NCI-H345 treated with DMSO at 0.1 percent for 48 hours (cell line): Measurements from ENCODE around the gene INPP5A.
"Not testable (repeated sequence)": the region's sequence is repeated elsewhere in the genome, so short reads cannot be mapped to it uniquely, and the experiment has no call there.

Experiments
- DNase-seq: peaks from one replicate; lab custom pipeline; 2025; ENCODE audit not compliant: unreplicated experiment; lab: John Stamatoyannopoulos, UW

Gene INPP5A

DNA sequence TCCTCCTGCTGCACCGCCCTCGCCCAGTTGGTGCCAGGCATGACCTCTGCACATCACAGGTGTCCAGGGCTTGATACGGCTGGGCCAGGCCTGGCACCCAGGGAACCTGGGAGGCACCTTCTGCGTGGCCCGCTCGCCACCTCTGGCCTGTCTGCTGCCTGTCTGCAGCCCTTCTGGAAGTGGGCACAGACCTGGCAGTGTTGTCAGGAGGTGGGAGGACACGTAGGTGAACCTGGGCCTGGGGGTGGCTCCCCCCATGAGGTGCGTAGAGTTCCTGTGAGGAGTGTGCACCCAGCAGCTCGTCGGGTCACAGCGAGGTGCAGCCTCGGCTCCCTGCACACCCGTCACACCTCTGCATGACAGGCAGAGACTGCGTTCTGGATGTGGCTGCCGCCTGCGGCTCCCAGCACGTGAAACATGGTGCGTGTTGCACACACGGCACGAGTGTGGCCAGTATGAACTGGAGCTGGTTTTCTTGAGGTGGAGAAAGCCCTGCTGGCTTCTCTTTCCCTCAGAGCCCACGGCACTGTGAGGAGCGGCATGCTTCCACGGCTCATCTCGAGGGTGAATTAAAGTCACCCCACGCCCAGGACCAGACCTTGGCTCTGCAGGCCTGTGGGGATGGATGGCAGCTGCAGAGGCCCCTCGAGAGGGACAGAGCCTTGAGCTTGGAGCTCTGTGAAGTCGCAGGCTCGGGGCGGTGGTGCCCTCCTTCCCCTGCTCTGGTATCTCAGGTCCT is 24.8 kb downstream of the INPP5A start:
- DNase-seq, result no peak

DNA sequence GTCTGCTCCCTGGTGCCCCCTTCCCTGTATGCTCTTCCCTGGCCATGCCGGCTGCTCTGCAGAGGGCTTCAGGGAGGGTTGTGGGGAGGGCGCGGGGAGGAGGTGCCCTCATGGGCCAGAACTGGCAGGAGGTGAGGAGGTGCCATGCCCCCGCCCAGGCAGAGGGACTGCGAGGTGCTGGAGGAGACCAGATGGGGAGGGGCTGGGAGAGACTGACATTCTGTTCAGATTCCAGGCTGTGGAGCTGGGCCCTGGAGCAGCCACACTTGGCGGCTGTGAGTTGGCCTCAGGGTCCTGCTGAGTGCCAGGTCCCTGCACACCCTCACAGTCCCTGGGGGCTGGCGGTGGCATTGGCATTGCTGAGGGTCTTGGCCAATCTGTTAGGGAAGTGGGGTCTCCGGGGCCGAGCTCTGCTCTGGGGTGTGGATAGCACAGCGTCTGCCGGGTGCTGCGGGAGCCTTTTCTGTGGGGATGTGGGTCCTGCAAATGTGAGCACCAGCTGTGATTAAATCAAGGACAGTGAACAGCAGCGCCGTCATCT is 25.4 kb downstream of the INPP5A start:
- DNase-seq, result no peak

- DNase-seq, result no peak
Observed at GRCh38 chr10:132563485-132564248, 26.1 kb downstream of the INPP5A start.

- DNase-seq, result no peak
Observed at GRCh38 chr10:132564249-132564605, 26.6 kb downstream of the INPP5A start.

DNA sequence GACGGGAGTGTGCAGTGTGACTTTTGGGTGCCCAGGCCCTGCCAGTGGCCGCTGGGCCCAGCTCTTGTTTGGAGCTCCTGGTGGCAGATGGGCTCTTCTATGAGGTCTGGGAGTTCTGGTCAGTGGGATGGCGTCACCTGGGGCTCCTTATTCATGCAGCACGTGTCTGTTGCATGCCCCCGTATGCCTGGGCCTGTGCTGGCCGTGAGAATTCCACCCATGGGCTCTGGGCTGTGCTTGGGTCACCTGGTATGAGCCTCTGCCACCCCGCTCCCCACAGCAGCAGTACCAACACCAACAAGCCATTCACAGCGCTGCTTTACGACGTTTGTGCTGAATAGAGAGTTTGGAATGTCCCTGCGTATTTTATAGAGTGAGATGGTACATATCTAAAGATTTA is 27.1 kb downstream of the INPP5A start:
- no peak for DNase-seq

DNA sequence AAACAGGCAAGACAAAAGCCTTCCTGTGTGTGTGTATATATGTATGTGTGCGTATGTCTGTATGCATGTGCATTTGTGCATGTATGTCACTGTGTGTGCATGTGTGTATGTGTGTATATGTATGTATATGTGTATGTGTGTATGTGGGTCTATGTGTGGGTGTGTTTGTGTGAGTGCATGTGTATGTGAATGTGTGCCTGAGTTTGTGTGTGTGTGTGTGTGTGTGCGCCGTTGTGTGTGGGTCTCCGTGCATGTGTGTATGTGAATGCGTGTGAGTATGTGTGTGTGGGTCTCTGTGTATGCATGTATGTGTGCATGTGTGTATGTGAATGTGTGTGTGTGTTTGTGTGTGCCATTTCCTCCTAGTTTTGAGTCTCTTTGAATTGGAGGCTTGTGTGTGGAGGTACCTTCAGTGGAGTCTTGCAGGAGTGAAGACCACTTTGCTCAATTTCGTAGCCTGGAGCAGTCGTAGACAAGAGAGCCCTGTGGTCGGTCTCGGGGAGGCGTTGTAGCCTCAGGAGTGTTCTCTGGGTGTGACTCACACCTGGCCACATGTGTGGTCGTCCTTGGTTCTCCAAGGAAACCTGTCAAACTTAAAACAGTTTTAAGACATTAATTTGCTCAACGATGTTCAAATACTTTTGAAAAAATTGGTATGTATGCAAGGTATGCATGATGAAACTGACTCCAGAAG is 28.1 kb downstream of the INPP5A start:
- no peak for DNase-seq

- DNase-seq, result no peak
Observed at GRCh38 chr10:132566892-132567291, 29.3 kb downstream of the INPP5A start.

GRCh38 chr10:132570265-132570664 is 32.7 kb downstream of the INPP5A start:
- no peak for DNase-seq

GRCh38 chr10:132570771-132571649 is 33.4 kb downstream of the INPP5A start:
- peak; percentile 31 for DNase-seq

- no peak for DNase-seq
Observed at GRCh38 chr10:132571650-132572544, 34.3 kb downstream of the INPP5A start.

DNA sequence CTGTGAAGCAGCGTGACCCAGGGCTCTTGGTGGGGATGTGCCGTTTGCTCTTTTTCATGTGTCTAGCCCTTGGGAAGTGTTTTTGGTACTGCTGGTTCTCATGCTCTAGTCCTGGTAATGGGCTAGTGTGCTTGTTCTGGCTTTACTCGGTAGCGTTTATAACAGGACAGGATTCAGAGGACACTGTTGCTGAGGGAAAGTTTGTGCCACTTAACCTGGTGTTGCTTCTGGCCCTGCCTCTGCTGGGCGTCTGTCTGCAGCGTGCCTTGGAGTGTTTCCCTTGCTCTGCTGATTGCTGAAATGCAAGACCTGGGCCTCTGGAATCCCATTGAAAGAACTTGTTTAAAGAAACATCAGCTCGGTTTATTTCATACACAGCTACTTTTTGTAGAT is 35.0 kb downstream of the INPP5A start:
- DNase-seq, result no peak

- DNase-seq, result not testable (repeated sequence)
Observed at GRCh38 chr10:132572946-132573345, 35.4 kb downstream of the INPP5A start.

- no peak for DNase-seq
Observed at GRCh38 chr10:132574288-132574687, 36.7 kb downstream of the INPP5A start.

DNA sequence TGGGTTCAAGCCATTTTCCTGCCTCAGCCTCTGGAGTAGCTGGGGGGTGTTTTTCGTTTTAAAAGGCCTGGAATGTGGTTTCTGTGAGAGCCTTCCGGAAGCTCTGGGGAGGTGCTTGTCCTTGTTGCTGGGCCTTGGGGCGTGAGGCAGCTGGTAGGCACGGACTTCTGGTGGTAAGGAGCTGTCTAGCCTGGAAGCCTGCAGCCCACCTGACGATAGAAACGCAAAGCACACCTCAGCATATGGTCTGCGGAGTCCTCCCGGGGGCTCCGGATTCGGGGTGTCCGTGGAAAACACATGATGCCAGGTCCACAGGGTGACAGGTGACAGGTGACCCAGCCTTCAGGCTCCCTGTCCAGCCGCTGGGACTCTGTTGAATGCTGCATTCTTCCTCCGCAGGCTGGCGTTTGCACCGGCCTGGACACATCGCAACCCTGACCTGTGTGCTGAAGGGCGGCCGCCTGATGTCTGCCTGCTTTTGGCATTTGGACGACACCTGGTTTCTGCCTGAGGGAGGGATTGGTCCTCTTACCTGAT is 37.3 kb downstream of the INPP5A start:
- DNase-seq, result no peak

DNA sequence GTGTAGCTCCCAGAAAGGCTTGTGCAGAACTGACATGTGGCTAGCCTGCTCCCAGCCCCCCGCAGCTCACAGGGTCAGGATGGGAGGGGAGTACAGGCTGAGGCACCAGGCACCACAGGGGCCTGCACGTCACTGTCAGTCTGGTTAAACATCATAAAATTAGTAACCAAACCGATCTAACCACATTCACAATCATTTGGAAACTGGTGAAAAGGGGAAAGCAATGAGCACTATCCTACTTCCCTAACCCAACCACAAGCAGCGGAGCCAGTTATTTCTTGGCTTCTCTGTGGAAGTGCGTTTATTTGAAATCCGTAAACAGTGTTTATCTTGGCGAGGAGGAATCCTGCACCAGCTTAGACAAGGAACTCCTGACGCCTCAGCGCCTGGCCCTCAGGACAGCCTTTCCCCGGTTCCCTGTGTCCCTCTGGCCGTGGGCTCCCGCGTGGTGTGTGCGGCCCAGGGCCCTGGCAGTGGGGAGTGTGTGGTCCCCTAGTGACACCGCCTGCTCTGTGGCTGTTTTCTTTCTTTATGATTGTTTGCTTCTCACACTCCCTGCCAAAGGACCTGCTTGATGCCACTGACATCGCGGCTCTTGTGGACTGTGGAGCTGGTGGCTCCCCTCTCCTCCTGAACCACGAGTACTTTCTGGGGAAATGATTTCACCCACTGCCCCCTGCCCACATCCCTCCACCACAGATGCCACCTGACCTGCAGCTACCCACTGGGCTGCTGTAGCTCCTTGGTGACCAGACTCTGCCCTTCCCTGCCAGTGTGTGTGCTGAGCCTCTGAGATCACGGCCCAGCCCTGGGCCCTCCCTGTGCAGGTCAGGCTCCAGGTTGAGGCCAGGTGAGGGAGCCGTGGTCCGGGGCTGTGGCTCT is 38.0 kb downstream of the INPP5A start:
- no peak for DNase-seq

DNA sequence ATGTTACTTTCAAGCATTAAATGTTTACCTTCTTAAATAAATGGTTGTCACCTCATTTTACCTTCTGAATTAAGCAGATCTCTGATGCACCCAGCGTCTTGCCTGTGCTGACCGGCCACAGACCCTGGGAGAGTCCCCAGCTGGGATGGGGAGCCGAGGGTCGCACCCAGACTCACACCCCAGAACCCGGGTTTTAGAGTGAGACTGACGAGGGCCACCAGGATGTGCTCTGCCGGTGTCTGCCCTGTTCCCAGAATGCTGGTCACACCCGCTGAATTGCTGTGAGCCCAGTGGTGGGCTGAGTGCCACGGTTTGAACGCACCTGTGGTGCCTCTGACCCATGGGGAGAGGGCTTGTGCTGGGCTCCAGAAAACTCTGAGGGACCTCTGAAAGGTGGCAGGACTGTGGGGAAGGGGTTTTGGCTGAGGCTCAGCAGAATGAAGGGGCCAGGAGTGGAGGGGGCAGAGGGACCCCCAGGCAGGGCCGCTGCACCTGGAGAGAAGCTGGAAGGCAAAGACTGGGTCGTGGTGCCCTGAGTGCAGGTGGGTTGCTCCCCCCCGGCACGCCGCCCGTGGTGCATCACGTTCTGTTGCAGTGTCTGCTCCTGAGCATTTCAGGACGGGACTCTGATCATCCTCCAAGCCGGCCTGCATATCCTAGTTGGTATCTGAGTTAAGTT is 39.2 kb downstream of the INPP5A start:
- no peak for DNase-seq

DNA sequence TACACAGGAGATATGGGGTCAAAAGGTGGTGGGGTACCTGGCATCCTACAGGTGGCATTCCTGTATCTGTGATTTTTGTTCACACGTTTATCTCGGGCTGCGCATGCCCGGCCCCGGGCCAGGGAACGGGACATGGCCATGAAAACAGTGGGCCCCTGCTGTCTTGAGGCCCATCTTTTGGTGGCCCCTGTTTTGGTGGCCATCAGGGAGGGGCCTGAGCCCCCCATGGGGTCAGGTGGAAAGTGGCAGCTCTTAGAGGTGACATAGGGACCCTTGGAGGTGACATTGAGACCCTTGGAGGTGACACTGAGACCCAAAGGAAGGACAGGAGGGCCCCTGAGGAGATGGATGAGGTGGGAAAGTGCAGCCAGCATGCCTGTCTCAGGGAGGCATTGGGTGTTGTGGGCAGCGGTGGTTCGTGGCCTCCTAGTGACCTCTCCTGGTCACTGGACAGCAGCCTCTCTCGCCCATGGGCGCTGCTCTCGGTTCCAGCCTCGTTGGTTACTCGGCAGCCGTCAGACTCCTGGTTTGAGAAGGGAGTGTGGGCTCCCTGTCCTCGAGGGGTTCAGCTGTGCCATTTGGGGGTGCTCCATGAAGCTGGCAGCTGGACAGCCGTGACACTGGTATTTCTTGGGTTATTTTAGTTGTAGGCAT is 39.9 kb downstream of the INPP5A start:
- DNase-seq, result no peak
